NB4 (cell line): Measurements from ENCODE around the gene KPTN.

Experiments
- CTCF ChIP-seq: IDR thresholded peaks from one replicate; pipeline ENCODE4 v1.5.1; 2012; ENCODE audit warnings: low read depth, low read length
- MAX ChIP-seq: IDR thresholded peaks from 2 replicates; pipeline ENCODE4 v1.6.1; 2011; ENCODE audit warnings: low read depth, low read length
- POLR2A ChIP-seq: IDR thresholded peaks from 2 replicates; pipeline ENCODE4 v1.6.1; 2011; ENCODE audit warnings: mild to moderate bottlenecking; ENCODE audit not compliant: insufficient read length; ENCODE audit errors: extremely low read depth

- TF ChIP-seq CTCF = no peak
- no peak for TF ChIP-seq MAX
- TF ChIP-seq POLR2A = no peak
These were observed 6.8 kb upstream of the KPTN start for GRCh38 chr19:47490847-47491246.
